Esophagus squamous epithelium (tissue), 4 donors: ENCODE measurements around the gene PTPRD.

Experiments used
- POLR2A ChIP-seq, 4 donors: fragments of 450-650 bp; IDR thresholded peaks; one replicate each; pipeline ENCODE4 v1.6.1; 2017; ENCODE audit warnings: antibody characterized with exemption in 4 of 4, mild to moderate bottlenecking in 4 of 4, moderate library complexity in 3 of 4
- TF ChIP-seq, protein P1 (sequence below), 6 experiments: fragments of 450-650 bp in 4 of 6; fragments of 200-600 bp in 2 of 6; sonication (generic) in 2 of 6; IDR thresholded peaks; one replicate each; pipeline ENCODE4 v1.5.1; 2016 to 2019; ENCODE audit warnings: antibody characterized with exemption in 6 of 6, mild to moderate bottlenecking in 4 of 6, moderate library complexity in 4 of 6

DNA sequence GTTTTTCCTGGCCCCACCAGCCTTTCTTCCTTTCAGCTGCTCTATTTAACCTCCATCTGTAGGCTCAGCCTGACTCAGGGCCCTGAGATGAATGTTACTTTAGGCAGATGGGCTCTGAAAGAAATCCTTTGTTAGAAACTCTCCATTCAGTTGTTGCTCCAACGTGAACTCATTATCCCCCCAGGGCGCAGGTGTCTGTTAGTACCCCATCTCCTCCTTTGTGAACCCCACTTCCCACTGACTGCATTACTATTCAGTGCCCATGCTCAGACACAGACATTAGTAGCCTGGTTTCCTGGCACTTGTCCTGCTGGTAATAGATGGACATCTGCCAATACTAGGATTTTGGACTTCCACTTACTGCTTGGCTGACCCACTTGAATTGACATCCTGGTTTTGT, 1271.6 kb downstream of the PTPRD start:
- TF ChIP-seq, protein P1, sequence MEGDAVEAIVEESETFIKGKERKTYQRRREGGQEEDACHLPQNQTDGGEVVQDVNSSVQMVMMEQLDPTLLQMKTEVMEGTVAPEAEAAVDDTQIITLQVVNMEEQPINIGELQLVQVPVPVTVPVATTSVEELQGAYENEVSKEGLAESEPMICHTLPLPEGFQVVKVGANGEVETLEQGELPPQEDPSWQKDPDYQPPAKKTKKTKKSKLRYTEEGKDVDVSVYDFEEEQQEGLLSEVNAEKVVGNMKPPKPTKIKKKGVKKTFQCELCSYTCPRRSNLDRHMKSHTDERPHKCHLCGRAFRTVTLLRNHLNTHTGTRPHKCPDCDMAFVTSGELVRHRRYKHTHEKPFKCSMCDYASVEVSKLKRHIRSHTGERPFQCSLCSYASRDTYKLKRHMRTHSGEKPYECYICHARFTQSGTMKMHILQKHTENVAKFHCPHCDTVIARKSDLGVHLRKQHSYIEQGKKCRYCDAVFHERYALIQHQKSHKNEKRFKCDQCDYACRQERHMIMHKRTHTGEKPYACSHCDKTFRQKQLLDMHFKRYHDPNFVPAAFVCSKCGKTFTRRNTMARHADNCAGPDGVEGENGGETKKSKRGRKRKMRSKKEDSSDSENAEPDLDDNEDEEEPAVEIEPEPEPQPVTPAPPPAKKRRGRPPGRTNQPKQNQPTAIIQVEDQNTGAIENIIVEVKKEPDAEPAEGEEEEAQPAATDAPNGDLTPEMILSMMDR (IDR thresholded peaks at IDR 0.05) = no peak
- no peak for TF ChIP-seq POLR2A (IDR thresholded peaks at IDR 0.05)
